ENCODE results near the gene LOC101059915.
"Not testable (repeated sequence)": the region's sequence is repeated elsewhere in the genome, so short reads cannot be mapped to it uniquely, and the experiment has no call there.

LOC101059915 gene

DNA sequence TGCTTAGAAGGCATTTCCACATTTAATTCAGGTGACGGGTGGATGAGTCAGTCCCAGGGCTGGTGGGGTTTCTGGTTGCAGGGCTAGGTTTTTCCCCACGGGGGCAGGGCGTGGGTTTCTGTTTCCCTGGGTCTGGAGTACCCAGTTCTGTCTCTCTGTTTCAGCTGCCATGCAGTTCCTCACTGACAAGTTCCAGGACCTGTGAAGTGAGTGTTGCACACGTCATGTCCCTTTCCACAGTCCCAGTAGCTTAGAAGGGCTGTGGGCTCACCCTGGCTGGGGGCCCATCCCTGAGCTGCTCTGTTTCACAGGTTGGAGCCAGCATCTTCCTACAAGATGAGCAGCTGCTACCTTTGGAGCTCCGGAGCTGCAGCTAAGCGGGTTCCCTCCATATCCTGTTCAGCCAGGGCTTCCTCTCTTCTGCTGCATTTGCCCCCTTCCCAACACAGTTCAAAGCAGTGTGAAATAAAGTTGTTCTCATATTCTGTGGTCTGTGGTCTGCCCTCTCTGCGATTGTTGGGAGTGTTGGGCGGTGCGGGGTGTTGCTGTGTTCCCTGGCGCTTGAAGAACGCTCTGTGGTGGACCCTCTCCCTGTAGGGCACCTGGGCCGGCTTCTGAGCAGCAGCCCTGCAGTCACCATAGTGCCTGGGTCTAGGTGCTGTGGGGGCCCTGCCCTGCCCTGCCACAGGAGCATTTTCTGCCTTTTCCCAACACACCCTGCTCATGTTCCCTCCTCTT, 3.9 kb downstream of the LOC101059915 start:
- Mint-ChIP-seq H3K4me3 (no peak overlapping the region), H3K36me3 (no peaks in the 10 kb centered on the region), H3K9me3 (peaks cover 12% of the 10 kb centered on the region), H3K4me1 (no peaks in the 10 kb centered on the region), H3K27me3 (ENCODE audit: low read depth) (no peaks in the 10 kb centered on the region), H3K27ac (no peak overlapping the region)
- TF ChIP-seq CTCF (IDR thresholded peaks at IDR 0.05; ENCODE audit: unreplicated experiment), result no peak
- DNase-seq (ENCODE audit: low spot score in 2 of 2, unreplicated experiment in 2 of 2), result no peak

DNA sequence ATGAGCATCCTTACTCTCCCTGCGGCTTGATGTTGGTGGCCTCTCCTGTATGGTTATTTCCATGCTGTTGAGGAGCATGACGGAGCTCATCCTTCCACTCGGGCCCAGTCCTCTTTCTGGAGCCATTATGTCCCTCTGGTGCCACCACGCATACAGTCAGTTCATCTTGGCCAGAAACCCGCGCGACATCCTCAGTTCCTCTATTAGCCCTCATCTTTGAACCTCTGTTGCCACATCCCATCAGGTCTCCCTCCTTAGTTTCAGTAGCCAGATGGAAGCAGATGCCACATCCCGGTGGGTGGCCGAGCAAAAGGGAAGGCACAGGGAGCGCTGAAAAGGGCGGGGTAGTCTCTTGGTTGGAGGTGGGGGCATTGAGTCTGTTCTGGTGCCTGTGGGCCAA, 4.6 kb downstream of the LOC101059915 start:
- Mint-ChIP-seq H3K27ac (no peak overlapping the region), H3K4me3 (no peak overlapping the region), H3K36me3 (no peaks in the 10 kb centered on the region), H3K9me3 (peaks cover 12% of the 10 kb centered on the region), H3K27me3 (ENCODE audit: low read depth) (no peaks in the 10 kb centered on the region), H3K4me1 (no peaks in the 10 kb centered on the region)
- no peak for DNase-seq (ENCODE audit: low spot score in 2 of 2, unreplicated experiment in 2 of 2)
- TF ChIP-seq CTCF (IDR thresholded peaks at IDR 0.05; ENCODE audit: unreplicated experiment), result no peak

DNA sequence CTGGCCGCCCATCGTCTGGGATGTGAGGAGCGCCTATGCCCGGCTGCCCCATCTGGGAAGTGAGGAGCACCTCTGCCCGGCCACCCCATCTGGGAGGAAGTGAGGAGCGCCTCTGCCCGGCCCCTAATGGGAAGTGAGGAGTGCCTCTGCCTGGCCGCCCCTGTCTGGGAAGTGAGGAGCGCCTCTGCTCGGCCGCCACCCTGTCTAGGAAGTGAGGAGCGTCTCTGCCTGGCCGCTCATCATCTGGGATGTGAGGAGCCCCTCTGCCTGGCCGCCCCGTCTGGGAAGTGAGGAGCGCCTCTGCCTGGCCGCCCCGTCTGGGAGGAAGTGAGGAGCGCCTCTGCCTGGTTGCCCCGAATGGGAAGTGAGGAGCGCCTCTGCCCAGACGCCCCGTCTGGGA, 8.3 kb downstream of the LOC101059915 start:
- not testable (repeated sequence) for H3K4me3 Mint-ChIP-seq; H3K27ac Mint-ChIP-seq; H3K27me3 Mint-ChIP-seq (ENCODE audit: low read depth); DNase-seq (ENCODE audit: low spot score in 2 of 2, unreplicated experiment in 2 of 2); H3K4me1 Mint-ChIP-seq; H3K36me3 Mint-ChIP-seq
- peaks cover 25% of the 10 kb centered on the region for H3K9me3 Mint-ChIP-seq

GRCh38 chrX:71676068-71676795, 8.9 kb downstream of the LOC101059915 start:
- not testable (repeated sequence) for H3K36me3 Mint-ChIP-seq; DNase-seq (ENCODE audit: low spot score in 2 of 2, unreplicated experiment in 2 of 2); H3K4me1 Mint-ChIP-seq; H3K27ac Mint-ChIP-seq; H3K27me3 Mint-ChIP-seq (ENCODE audit: low read depth); H3K4me3 Mint-ChIP-seq
- H3K9me3 Mint-ChIP-seq, result peaks cover 28% of the 10 kb centered on the region

- H3K27ac Mint-ChIP-seq; H3K4me3 Mint-ChIP-seq; DNase-seq (ENCODE audit: low spot score in 2 of 2, unreplicated experiment in 2 of 2); H3K27me3 Mint-ChIP-seq (ENCODE audit: low read depth); H3K36me3 Mint-ChIP-seq; H3K4me1 Mint-ChIP-seq: not testable (repeated sequence)
- H3K9me3 Mint-ChIP-seq, result peaks cover 34% of the 10 kb centered on the region
These were observed 9.8 kb downstream of the LOC101059915 start for GRCh38 chrX:71677195-71677594.

DNA sequence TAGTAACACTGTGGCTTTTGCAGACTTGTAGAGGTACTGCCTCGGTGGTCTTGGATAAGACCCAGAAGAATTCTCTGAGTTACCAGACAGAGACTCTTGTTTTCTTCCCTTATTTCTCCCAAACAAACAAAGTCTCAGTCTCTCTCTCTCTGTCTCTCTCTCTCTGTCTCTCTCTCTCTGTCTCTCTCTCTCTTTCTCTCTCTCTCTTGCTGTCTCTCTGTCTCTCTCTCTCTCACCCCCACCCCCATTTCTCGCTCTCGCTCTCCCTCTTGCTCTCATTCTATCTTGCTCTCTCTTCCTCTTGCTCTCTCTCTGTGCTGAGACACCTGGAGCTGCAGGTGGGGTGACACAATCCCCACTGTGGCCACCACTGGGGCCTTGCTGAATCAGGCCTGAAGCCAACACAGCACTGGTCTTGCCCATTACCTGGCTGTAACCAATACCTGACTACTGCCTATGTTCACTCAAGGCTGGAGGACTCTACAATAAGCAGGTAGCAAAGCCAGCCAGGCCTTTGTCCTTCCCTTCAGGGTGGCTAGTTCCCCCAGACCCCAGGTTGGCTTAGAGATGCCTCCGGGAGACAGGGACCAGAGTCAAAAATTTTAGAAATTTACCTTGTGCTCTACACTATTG, 12.3 kb downstream of the LOC101059915 start:
- H3K4me1 Mint-ChIP-seq, result no peaks in the 10 kb centered on the region
- no peak for DNase-seq (ENCODE audit: low spot score in 2 of 2, unreplicated experiment in 2 of 2)
- no peak overlapping the region for H3K4me3 Mint-ChIP-seq

DNA sequence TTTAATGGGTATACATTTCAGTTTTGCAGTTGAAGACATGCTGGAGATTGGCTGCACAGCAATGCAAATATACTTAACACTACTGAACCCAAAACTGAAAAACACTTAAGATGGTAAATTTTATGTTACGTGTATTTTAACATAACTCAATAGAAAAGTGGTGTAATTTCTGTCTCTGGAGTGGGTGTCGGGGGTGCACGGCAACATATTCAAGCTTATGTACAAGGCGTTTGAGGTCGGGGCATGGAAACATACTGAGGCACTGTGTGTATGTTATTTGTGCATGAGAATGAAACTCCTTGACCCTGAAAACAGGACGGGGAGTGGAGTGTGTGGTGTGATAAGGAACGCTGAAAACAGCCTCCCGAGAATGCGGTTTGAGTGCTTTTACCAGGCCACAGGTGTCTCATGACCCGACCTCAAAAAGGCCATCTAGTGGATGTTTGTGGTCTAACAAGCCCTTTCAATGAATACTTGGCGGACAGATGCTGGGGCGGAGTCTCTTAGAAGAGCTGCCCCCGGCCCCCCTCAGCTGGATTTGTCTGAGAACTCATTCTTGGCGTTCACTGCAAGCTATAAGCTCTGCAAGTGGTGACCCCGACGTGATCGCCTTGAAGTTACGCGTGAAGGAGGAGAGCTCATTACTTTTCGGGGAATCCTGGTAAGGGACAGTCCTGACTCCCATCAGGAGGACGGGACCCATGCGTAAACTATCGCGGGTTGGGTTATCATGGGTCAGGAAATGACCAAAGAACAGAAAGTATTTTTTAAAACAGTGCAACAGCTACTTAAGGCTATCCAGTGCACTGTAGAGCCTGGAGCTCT, 29.5 kb downstream of the LOC101059915 start:
- H3K9me3 Mint-ChIP-seq; H3K36me3 Mint-ChIP-seq; H3K27ac Mint-ChIP-seq; H3K27me3 Mint-ChIP-seq (ENCODE audit: low read depth); DNase-seq (ENCODE audit: low spot score in 2 of 2, unreplicated experiment in 2 of 2); H3K4me1 Mint-ChIP-seq; H3K4me3 Mint-ChIP-seq: not testable (repeated sequence)

More for the DNA sequence above, 12.3 kb downstream of the LOC101059915 start:
- no peak for TF ChIP-seq CTCF (IDR thresholded peaks at IDR 0.05; ENCODE audit: unreplicated experiment)
- Mint-ChIP-seq H3K9me3 (peaks cover 37% of the 10 kb centered on the region), H3K27me3 (ENCODE audit: low read depth) (no peaks in the 10 kb centered on the region), H3K36me3 (no peaks in the 10 kb centered on the region), H3K27ac (no peak overlapping the region)

DNA sequence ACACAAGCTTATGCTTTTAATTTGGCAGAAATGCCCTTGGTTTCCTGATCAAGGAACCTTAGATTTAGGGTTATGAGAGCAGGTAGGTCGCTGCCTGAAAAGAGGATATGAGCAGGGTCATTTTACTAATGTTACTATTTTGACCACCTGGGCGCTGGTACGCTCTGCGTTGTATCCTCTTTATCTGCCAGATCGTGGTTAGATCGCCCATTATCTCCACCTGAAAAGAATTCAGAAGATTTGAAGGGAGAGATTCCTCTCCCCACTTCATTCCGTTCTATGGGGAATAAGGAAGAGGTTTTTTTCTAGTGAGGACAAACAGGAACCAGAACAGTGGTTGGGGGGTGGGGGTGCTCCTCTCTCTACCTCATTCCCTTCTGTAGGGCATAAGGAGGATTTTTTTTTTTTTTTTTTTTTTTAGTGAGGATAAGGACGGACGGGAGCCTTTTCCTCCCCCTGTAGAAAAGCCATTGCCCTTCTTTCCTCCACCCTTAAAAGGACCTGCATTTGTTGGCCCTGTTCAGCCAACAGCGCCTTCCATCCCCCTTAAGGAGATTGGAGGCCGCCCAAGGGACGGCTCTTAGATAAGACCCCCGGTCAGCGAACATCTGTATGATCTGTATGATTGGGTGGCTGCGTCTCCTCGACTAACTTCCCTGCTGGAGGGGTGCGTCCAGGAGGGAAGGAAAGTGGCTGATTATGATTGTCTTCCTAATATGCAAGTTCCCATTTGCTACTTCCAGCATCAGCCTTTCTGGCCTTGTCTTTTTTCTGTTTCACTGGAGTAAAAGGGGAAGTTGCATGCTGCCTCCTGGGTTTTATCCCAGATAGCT, 30.3 kb downstream of the LOC101059915 start:
- H3K36me3 Mint-ChIP-seq; H3K9me3 Mint-ChIP-seq; H3K4me3 Mint-ChIP-seq; DNase-seq (ENCODE audit: low spot score in 2 of 2, unreplicated experiment in 2 of 2); H3K27ac Mint-ChIP-seq; H3K4me1 Mint-ChIP-seq; H3K27me3 Mint-ChIP-seq (ENCODE audit: low read depth): not testable (repeated sequence)

GRCh38 chrX:71698299-71699022, 31.1 kb downstream of the LOC101059915 start:
- not testable (repeated sequence) for H3K27ac Mint-ChIP-seq; DNase-seq (ENCODE audit: low spot score in 2 of 2, unreplicated experiment in 2 of 2); H3K4me3 Mint-ChIP-seq; H3K4me1 Mint-ChIP-seq; H3K27me3 Mint-ChIP-seq (ENCODE audit: low read depth); H3K36me3 Mint-ChIP-seq; H3K9me3 Mint-ChIP-seq
